PFSK-1 (cell line): ENCODE results near the gene SLC6A7.

Source experiments
- POLR2AphosphoS5 ChIP-seq: IDR thresholded peaks from 2 replicates; pipeline ENCODE4 v1.6.1; 2012; ENCODE audit warnings: low read depth, mild to moderate bottlenecking, control low read depth, low read length, moderate library complexity
- SIN3A ChIP-seq: IDR thresholded peaks from 2 replicates; pipeline ENCODE4 v1.6.1; 2012; ENCODE audit warnings: mild to moderate bottlenecking, low read length, moderate library complexity, borderline replicate concordance; ENCODE audit not compliant: insufficient read depth
- TAF1 ChIP-seq: IDR thresholded peaks from 2 replicates; pipeline ENCODE4 v1.6.1; 2012; ENCODE audit warnings: low read length, control low read depth, borderline replicate concordance; ENCODE audit not compliant: insufficient read depth
- TF ChIP-seq, protein P1 (sequence below), 2 experiments: IDR thresholded peaks; 2 replicates each; pipeline versions ENCODE4 v1.6.1 to v1.8.0; 2011 to 2012; ENCODE audit warnings: low read depth in 2 of 2, low read length in 2 of 2, control low read depth in 1 of 2, inconsistent platforms in 1 of 2, mild to moderate bottlenecking in 1 of 2, moderate library complexity in 1 of 2; ENCODE audit not compliant: insufficient read depth in 1 of 2

DNA sequence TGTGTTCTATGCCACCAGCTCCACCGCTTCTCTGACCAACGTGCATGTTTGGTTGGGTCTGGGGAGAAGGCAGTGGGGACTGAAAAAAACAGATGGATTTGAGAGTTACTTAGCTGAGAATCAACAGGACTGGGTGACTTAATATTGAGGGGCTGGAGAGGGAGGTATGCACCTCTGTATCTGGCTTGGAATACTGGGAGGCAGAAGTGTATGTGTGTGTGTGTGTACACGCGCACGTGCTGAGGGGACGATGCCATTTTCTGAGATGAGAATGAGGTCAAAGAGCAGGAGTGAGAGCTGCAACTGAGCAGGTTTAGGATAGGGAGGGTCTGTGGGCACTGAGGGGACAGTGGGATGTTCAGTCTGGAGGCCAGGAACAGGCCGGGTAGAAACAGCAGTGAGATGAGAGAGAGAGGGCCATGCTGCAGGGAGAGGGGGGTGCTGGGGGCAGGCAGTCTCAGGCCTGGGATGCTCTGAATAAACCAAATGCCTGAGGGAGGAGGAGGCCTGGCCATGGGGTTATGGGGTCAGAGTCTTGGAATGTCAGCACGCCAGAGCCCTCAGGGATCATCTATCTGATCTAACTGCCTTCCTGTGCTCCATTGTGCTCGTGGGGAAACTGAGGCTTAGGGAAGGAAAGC is 48.2 kb upstream of the SLC6A7 start:
- TF ChIP-seq, protein P1, sequence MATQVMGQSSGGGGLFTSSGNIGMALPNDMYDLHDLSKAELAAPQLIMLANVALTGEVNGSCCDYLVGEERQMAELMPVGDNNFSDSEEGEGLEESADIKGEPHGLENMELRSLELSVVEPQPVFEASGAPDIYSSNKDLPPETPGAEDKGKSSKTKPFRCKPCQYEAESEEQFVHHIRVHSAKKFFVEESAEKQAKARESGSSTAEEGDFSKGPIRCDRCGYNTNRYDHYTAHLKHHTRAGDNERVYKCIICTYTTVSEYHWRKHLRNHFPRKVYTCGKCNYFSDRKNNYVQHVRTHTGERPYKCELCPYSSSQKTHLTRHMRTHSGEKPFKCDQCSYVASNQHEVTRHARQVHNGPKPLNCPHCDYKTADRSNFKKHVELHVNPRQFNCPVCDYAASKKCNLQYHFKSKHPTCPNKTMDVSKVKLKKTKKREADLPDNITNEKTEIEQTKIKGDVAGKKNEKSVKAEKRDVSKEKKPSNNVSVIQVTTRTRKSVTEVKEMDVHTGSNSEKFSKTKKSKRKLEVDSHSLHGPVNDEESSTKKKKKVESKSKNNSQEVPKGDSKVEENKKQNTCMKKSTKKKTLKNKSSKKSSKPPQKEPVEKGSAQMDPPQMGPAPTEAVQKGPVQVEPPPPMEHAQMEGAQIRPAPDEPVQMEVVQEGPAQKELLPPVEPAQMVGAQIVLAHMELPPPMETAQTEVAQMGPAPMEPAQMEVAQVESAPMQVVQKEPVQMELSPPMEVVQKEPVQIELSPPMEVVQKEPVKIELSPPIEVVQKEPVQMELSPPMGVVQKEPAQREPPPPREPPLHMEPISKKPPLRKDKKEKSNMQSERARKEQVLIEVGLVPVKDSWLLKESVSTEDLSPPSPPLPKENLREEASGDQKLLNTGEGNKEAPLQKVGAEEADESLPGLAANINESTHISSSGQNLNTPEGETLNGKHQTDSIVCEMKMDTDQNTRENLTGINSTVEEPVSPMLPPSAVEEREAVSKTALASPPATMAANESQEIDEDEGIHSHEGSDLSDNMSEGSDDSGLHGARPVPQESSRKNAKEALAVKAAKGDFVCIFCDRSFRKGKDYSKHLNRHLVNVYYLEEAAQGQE (IDR thresholded peaks at IDR 0.05; ENCODE audit: insufficient read depth in 1 of 2, low read depth in 2 of 2, low read length in 2 of 2) = no peak
- TF ChIP-seq TAF1 (no peak), SIN3A (no peak; the same call in 1 of the 2 replicates), POLR2AphosphoS5 (no peak)
